WTC11 (cell line): ENCODE data around the gene DTX2.
"Not testable (repeated sequence)": the region's sequence is repeated elsewhere in the genome, so short reads cannot be mapped to it uniquely, and the experiment has no call there.

ENCODE experiments used
- CTCF ChIP-seq: fragments of 200-600 bp; IDR thresholded peaks from 2 replicates; pipeline ENCODE4 v1.8.0; 2022; ENCODE audit warnings: antibody characterized with exemption
- MAX ChIP-seq: sonication (generic); formaldehyde crosslinking; IDR thresholded peaks from 2 replicates; pipeline ENCODE4 v1.8.0; 2022; ENCODE audit warnings: mild to moderate bottlenecking, missing genetic modification reagents

GRCh38 chr7:76467743-76468404 is 6.4 kb downstream of the DTX2 start:
- not testable (repeated sequence) for TF ChIP-seq MAX, CTCF
